AG08395 (cell line): Measurements from ENCODE around the gene CHMP1A.
"Not testable (repeated sequence)": the region's sequence is repeated elsewhere in the genome, so short reads cannot be mapped to it uniquely, and the experiment has no call there.

Experiments used
- DNase-seq: peaks from one replicate; pipeline ENCODE4 v3.0.0; 2012; ENCODE audit warnings: mixed read lengths, low spot score

Gene CHMP1A

GRCh38 chr16:89658221-89658879 lies 842 bp upstream of the CHMP1A start:
- DNase-seq = peak; percentile 19

- DNase-seq = no peak
Measured at GRCh38 chr16:89656435-89657121, 930 bp downstream of the CHMP1A start.

GRCh38 chr16:89655062-89655643 lies 2.4 kb downstream of the CHMP1A start:
- no peak for DNase-seq

- no peak for DNase-seq
Measured at GRCh38 chr16:89653656-89654295, 3.7 kb downstream of the CHMP1A start.

- no peak for DNase-seq
Measured at GRCh38 chr16:89651584-89651983, 5.9 kb downstream of the CHMP1A start.

- no peak for DNase-seq
Measured at GRCh38 chr16:89646906-89647305, 10.6 kb downstream of the CHMP1A start.

GRCh38 chr16:89646270-89646669 lies 11.2 kb downstream of the CHMP1A start:
- no peak for DNase-seq

GRCh38 chr16:89645122-89645521 lies 12.4 kb downstream of the CHMP1A start:
- no peak for DNase-seq

GRCh38 chr16:89643769-89644300 lies 13.7 kb downstream of the CHMP1A start:
- no peak for DNase-seq

GRCh38 chr16:89642574-89642973 lies 14.9 kb downstream of the CHMP1A start:
- DNase-seq = no peak

GRCh38 chr16:89641458-89642119 lies 15.9 kb downstream of the CHMP1A start:
- DNase-seq = no peak

- DNase-seq = no peak
Measured at GRCh38 chr16:89639385-89639784, 18.1 kb downstream of the CHMP1A start.

- no peak for DNase-seq
Measured at GRCh38 chr16:89638455-89638854, 19.1 kb downstream of the CHMP1A start.

- DNase-seq = no peak
Measured at GRCh38 chr16:89637379-89637778, 20.1 kb downstream of the CHMP1A start.

GRCh38 chr16:89636663-89637062 lies 20.8 kb downstream of the CHMP1A start:
- no peak for DNase-seq

GRCh38 chr16:89634463-89635385 lies 22.8 kb downstream of the CHMP1A start:
- not testable (repeated sequence) for DNase-seq

GRCh38 chr16:89633064-89633631 lies 24.4 kb downstream of the CHMP1A start:
- peak; percentile 83 for DNase-seq

- DNase-seq = no peak
Measured at GRCh38 chr16:89629827-89630610, 27.5 kb downstream of the CHMP1A start.
